Skeletal muscle satellite cell (primary cell): ENCODE measurements around the gene ATPAF1.
"Not testable (repeated sequence)": the region's sequence is repeated elsewhere in the genome, so short reads cannot be mapped to it uniquely, and the experiment has no call there.

Experiments used
- H3K27me3 ChIP-seq: 2 replicates; pipeline ENCODE4 v1.7.0; 2013; ENCODE audit warnings: low read length; ENCODE audit not compliant: control insufficient read depth, insufficient read depth
- H3K36me3 ChIP-seq: 2 replicates; pipeline ENCODE4 v1.7.0; 2013; ENCODE audit warnings: mild to moderate bottlenecking, control low read depth, low read length; ENCODE audit not compliant: insufficient read depth
- H3K4me1 ChIP-seq: 2 replicates; pipeline ENCODE4 v1.7.0; 2013; ENCODE audit warnings: low read length; ENCODE audit not compliant: control insufficient read depth, insufficient read depth
- H3K4me2 ChIP-seq: 2 replicates; pipeline ENCODE4 v1.7.0; 2013; ENCODE audit warnings: mild to moderate bottlenecking, low read length
- H3K4me3 ChIP-seq: 2 replicates; pipeline ENCODE4 v1.7.0; 2013; ENCODE audit warnings: low read length
- H3K9ac ChIP-seq: 2 replicates; pipeline ENCODE4 v1.7.0; 2013; ENCODE audit warnings: mild to moderate bottlenecking, low read depth, low read length, moderate library complexity
- H3K9me3 ChIP-seq: replicated peaks from 2 replicates; pipeline ENCODE4 v1.7.0; 2013; ENCODE audit warnings: mild to moderate bottlenecking, control low read depth, low read length

ATPAF1 gene

GRCh38 chr1:46679789-46680573 lies 11.8 kb upstream of the ATPAF1 start:
- Histone ChIP-seq H3K9me3 (no peaks in the 10 kb centered on the region), H3K4me1 (no peaks in the 10 kb centered on the region), H3K36me3 (peaks cover 66% of the 10 kb centered on the region), H3K27me3 (no peaks in the 10 kb centered on the region), H3K9ac (no peak overlapping the region), H3K4me3 (no peak overlapping the region), H3K4me2 (no peak overlapping the region)

GRCh38 chr1:46677339-46677738 lies 9.2 kb upstream of the ATPAF1 start:
- Histone ChIP-seq H3K9me3 (no peaks in the 10 kb centered on the region), H3K36me3 (peaks cover 45% of the 10 kb centered on the region), H3K4me1 (no peaks in the 10 kb centered on the region), H3K9ac (no peak overlapping the region), H3K4me3 (no peak overlapping the region), H3K4me2 (no peak overlapping the region), H3K27me3 (no peaks in the 10 kb centered on the region)

- Histone ChIP-seq H3K4me1 (no peaks in the 10 kb centered on the region), H3K27me3 (no peaks in the 10 kb centered on the region), H3K4me3 (no peak overlapping the region), H3K36me3 (peaks cover 39% of the 10 kb centered on the region), H3K9me3 (no peaks in the 10 kb centered on the region), H3K9ac (no peak overlapping the region), H3K4me2 (no peak overlapping the region)
Observed at GRCh38 chr1:46676531-46676930, 8.4 kb upstream of the ATPAF1 start.

GRCh38 chr1:46675549-46676314 lies 7.6 kb upstream of the ATPAF1 start:
- no peak overlapping the region for H3K4me2 ChIP-seq
- no peaks in the 10 kb centered on the region for H3K4me1 ChIP-seq
- H3K9me3 ChIP-seq = no peaks in the 10 kb centered on the region
- no peak overlapping the region for H3K4me3 ChIP-seq
- no peak overlapping the region for H3K9ac ChIP-seq
- peaks cover 39% of the 10 kb centered on the region for H3K36me3 ChIP-seq
- H3K27me3 ChIP-seq = no peaks in the 10 kb centered on the region

- no peaks in the 10 kb centered on the region for H3K27me3 ChIP-seq
- no peak overlapping the region for H3K4me2 ChIP-seq
- H3K36me3 ChIP-seq = peaks cover 26% of the 10 kb centered on the region
- H3K4me1 ChIP-seq = no peaks in the 10 kb centered on the region
- no peak overlapping the region for H3K4me3 ChIP-seq
- no peaks in the 10 kb centered on the region for H3K9me3 ChIP-seq
- no peak overlapping the region for H3K9ac ChIP-seq
Observed at GRCh38 chr1:46673749-46674182, 5.6 kb upstream of the ATPAF1 start.

- no peak overlapping the region for H3K9ac ChIP-seq
- no peaks in the 10 kb centered on the region for H3K27me3 ChIP-seq
- peaks cover under 1% of the 10 kb centered on the region for H3K4me1 ChIP-seq
- H3K36me3 ChIP-seq = peaks cover 19% of the 10 kb centered on the region
- no peaks in the 10 kb centered on the region for H3K9me3 ChIP-seq
- no peak overlapping the region for H3K4me2 ChIP-seq
- H3K4me3 ChIP-seq = no peak overlapping the region
Observed at GRCh38 chr1:46672696-46673095, 4.5 kb upstream of the ATPAF1 start.

GRCh38 chr1:46671554-46671953 lies 3.4 kb upstream of the ATPAF1 start, which contains the start of gene TEX38:
Gene TEX38, plus strand, starts transcription at chr1:46671854. Its CDS starts 81 bp downstream, at chr1:46671935.
- H3K27me3 ChIP-seq = no peaks in the 10 kb centered on the region
- H3K4me2 ChIP-seq = no peak within 1 kb of the TSS
- no peak within 1 kb of the TSS for H3K9ac ChIP-seq
- H3K36me3 ChIP-seq = peaks cover 8% of the 10 kb centered on the region
- H3K9me3 ChIP-seq = no peaks in the 10 kb centered on the region
- H3K4me3 ChIP-seq = no peak within 1 kb of the TSS
- peaks cover 11% of the 10 kb centered on the region for H3K4me1 ChIP-seq

GRCh38 chr1:46670134-46670533 lies 2.0 kb upstream of the ATPAF1 start:
- Histone ChIP-seq H3K9me3 (no peaks in the 10 kb centered on the region), H3K9ac (no peak overlapping the region), H3K4me2 (no peak overlapping the region), H3K27me3 (no peaks in the 10 kb centered on the region), H3K4me1 (peaks cover 11% of the 10 kb centered on the region), H3K36me3 (peaks cover 6% of the 10 kb centered on the region), H3K4me3 (no peak overlapping the region)

GRCh38 chr1:46665983-46666382 lies 2.2 kb downstream of the ATPAF1 start:
- Histone ChIP-seq H3K4me2 (no peak overlapping the region), H3K4me3 (no peak overlapping the region), H3K9ac (no peak overlapping the region), H3K36me3 (peaks cover 16% of the 10 kb centered on the region), H3K4me1 (peaks cover 11% of the 10 kb centered on the region), H3K9me3 (no peaks in the 10 kb centered on the region), H3K27me3 (no peaks in the 10 kb centered on the region)

- peaks cover 11% of the 10 kb centered on the region for H3K4me1 ChIP-seq
- peaks cover 25% of the 10 kb centered on the region for H3K36me3 ChIP-seq
- H3K4me3 ChIP-seq, H3K9ac ChIP-seq, H3K9me3 ChIP-seq, H3K27me3 ChIP-seq, H3K4me2 ChIP-seq: not testable (repeated sequence)
Observed at GRCh38 chr1:46662919-46663318, 5.2 kb downstream of the ATPAF1 start.

- H3K36me3 ChIP-seq = peaks cover 33% of the 10 kb centered on the region
- not testable (repeated sequence) for H3K27me3 ChIP-seq
Observed at GRCh38 chr1:46660116-46660515, 8.0 kb downstream of the ATPAF1 start.

More at GRCh38 chr1:46660116-46660515, 8.0 kb downstream of the ATPAF1 start:
- H3K4me2 ChIP-seq, H3K9me3 ChIP-seq, H3K9ac ChIP-seq, H3K4me1 ChIP-seq, H3K4me3 ChIP-seq: not testable (repeated sequence)
